ENCODE data around the gene PLCL2. TPM values are rescaled to one million over a fixed set of nuclear protein-coding genes. Genes with fewer than 3 reads are reported as not detected.

PLCL2 gene
- total RNA-seq, 1 donor from 2014 or later = 14.9 TPM

GRCh38 chr3:17003457-17003856 lies 118.7 kb downstream of the PLCL2 start:
- Mint-ChIP-seq H3K27me3 (ENCODE audit: insufficient read depth) (no peaks in the 10 kb centered on the region), H3K4me1 (ENCODE audit: low read depth) (peaks cover 29% of the 10 kb centered on the region), H3K27ac (no peak overlapping the region), H3K36me3 (ENCODE audit: low read depth) (peaks cover 6% of the 10 kb centered on the region), H3K4me3 (no peak overlapping the region), H3K9me3 (peaks cover 15% of the 10 kb centered on the region)
- intact Hi-C loops (cut with micrococcal nuclease) = no loop called here
- no peak for DNase-seq (ENCODE audit: low spot score)

- intact Hi-C loops (cut with micrococcal nuclease) = no loop called here
- H3K27me3 Mint-ChIP-seq (ENCODE audit: insufficient read depth) = no peaks in the 10 kb centered on the region
- peaks cover 6% of the 10 kb centered on the region for H3K9me3 Mint-ChIP-seq
- peaks cover 18% of the 10 kb centered on the region for H3K4me1 Mint-ChIP-seq (ENCODE audit: low read depth)
- DNase-seq (ENCODE audit: low spot score) = no peak
- H3K36me3 Mint-ChIP-seq (ENCODE audit: low read depth) = peaks cover 7% of the 10 kb centered on the region
- H3K4me3 Mint-ChIP-seq = no peak overlapping the region
- no peak overlapping the region for H3K27ac Mint-ChIP-seq
Observed at GRCh38 chr3:17006132-17006852, 121.5 kb downstream of the PLCL2 start.

GRCh38 chr3:17007284-17007683 lies 122.5 kb downstream of the PLCL2 start:
- no peak for DNase-seq (ENCODE audit: low spot score)
- intact Hi-C loops (cut with micrococcal nuclease) = no loop called here
- H3K36me3 Mint-ChIP-seq (ENCODE audit: low read depth) = peaks cover 10% of the 10 kb centered on the region
- H3K4me1 Mint-ChIP-seq (ENCODE audit: low read depth) = peaks cover 18% of the 10 kb centered on the region
- no peaks in the 10 kb centered on the region for H3K9me3 Mint-ChIP-seq
- H3K27me3 Mint-ChIP-seq (ENCODE audit: insufficient read depth) = no peaks in the 10 kb centered on the region
- no peak overlapping the region for H3K27ac Mint-ChIP-seq
- no peak overlapping the region for H3K4me3 Mint-ChIP-seq

GRCh38 chr3:17009826-17010225 lies 125.1 kb downstream of the PLCL2 start:
- intact Hi-C loops (cut with micrococcal nuclease) = no loop called here
- no peak for DNase-seq (ENCODE audit: low spot score)
- no peaks in the 10 kb centered on the region for H3K9me3 Mint-ChIP-seq
- peaks cover 9% of the 10 kb centered on the region for H3K36me3 Mint-ChIP-seq (ENCODE audit: low read depth)
- no peak overlapping the region for H3K27ac Mint-ChIP-seq
- H3K27me3 Mint-ChIP-seq (ENCODE audit: insufficient read depth) = no peaks in the 10 kb centered on the region
- H3K4me1 Mint-ChIP-seq (ENCODE audit: low read depth) = peaks cover 16% of the 10 kb centered on the region
- H3K4me3 Mint-ChIP-seq = no peak overlapping the region

GRCh38 chr3:17011728-17012338 lies 127.1 kb downstream of the PLCL2 start:
- H3K27me3 Mint-ChIP-seq (ENCODE audit: insufficient read depth) = no peaks in the 10 kb centered on the region
- no peak overlapping the region for H3K4me3 Mint-ChIP-seq
- peaks cover 22% of the 10 kb centered on the region for H3K36me3 Mint-ChIP-seq (ENCODE audit: low read depth)
- H3K4me1 Mint-ChIP-seq (ENCODE audit: low read depth) = peaks cover 6% of the 10 kb centered on the region
- no peak for DNase-seq (ENCODE audit: low spot score)
- H3K9me3 Mint-ChIP-seq = no peaks in the 10 kb centered on the region
- intact Hi-C loops (cut with micrococcal nuclease) = no loop called here
- H3K27ac Mint-ChIP-seq = no peak overlapping the region

- H3K4me3 Mint-ChIP-seq = no peak overlapping the region
- intact Hi-C loops (cut with micrococcal nuclease) = no loop called here
- H3K27ac Mint-ChIP-seq = no peak overlapping the region
- no peak for DNase-seq (ENCODE audit: low spot score)
- no peaks in the 10 kb centered on the region for H3K9me3 Mint-ChIP-seq
- no peaks in the 10 kb centered on the region for H3K27me3 Mint-ChIP-seq (ENCODE audit: insufficient read depth)
- peaks cover 6% of the 10 kb centered on the region for H3K4me1 Mint-ChIP-seq (ENCODE audit: low read depth)
- H3K36me3 Mint-ChIP-seq (ENCODE audit: low read depth) = peaks cover 28% of the 10 kb centered on the region
Observed at GRCh38 chr3:17013050-17013449, 128.3 kb downstream of the PLCL2 start.

GRCh38 chr3:17013571-17013970 lies 128.8 kb downstream of the PLCL2 start:
- H3K27ac Mint-ChIP-seq = no peak overlapping the region
- H3K36me3 Mint-ChIP-seq (ENCODE audit: low read depth) = peaks cover 28% of the 10 kb centered on the region
- no peak for DNase-seq (ENCODE audit: low spot score)
- H3K9me3 Mint-ChIP-seq = no peaks in the 10 kb centered on the region
- H3K4me3 Mint-ChIP-seq = no peak overlapping the region
- intact Hi-C loops (cut with micrococcal nuclease) = no loop called here
- H3K4me1 Mint-ChIP-seq (ENCODE audit: low read depth) = peaks cover 6% of the 10 kb centered on the region
- no peaks in the 10 kb centered on the region for H3K27me3 Mint-ChIP-seq (ENCODE audit: insufficient read depth)

- H3K9me3 Mint-ChIP-seq = no peaks in the 10 kb centered on the region
- H3K27ac Mint-ChIP-seq = no peak overlapping the region
- no peaks in the 10 kb centered on the region for H3K27me3 Mint-ChIP-seq (ENCODE audit: insufficient read depth)
- H3K4me3 Mint-ChIP-seq = no peak overlapping the region
- no peak for DNase-seq (ENCODE audit: low spot score)
- intact Hi-C loops (cut with micrococcal nuclease) = no loop called here
- peaks cover 28% of the 10 kb centered on the region for H3K36me3 Mint-ChIP-seq (ENCODE audit: low read depth)
- peaks cover 6% of the 10 kb centered on the region for H3K4me1 Mint-ChIP-seq (ENCODE audit: low read depth)
Observed at GRCh38 chr3:17014284-17014683, 129.5 kb downstream of the PLCL2 start.

GRCh38 chr3:17014709-17015108 lies 130.0 kb downstream of the PLCL2 start:
- intact Hi-C loops (cut with micrococcal nuclease) = no loop called here
- no peak for DNase-seq (ENCODE audit: low spot score)
- Mint-ChIP-seq H3K9me3 (no peaks in the 10 kb centered on the region), H3K27me3 (ENCODE audit: insufficient read depth) (no peaks in the 10 kb centered on the region), H3K4me1 (ENCODE audit: low read depth) (peaks cover 6% of the 10 kb centered on the region), H3K36me3 (ENCODE audit: low read depth) (peaks cover 26% of the 10 kb centered on the region), H3K27ac (no peak overlapping the region), H3K4me3 (no peak overlapping the region)

GRCh38 chr3:17021614-17022013 lies 136.9 kb downstream of the PLCL2 start:
- Mint-ChIP-seq H3K36me3 (ENCODE audit: low read depth) (peaks cover 29% of the 10 kb centered on the region), H3K9me3 (no peaks in the 10 kb centered on the region), H3K27ac (no peak overlapping the region), H3K4me3 (no peak overlapping the region), H3K4me1 (ENCODE audit: low read depth) (peaks cover 58% of the 10 kb centered on the region), H3K27me3 (ENCODE audit: insufficient read depth) (no peaks in the 10 kb centered on the region)
- intact Hi-C loops (cut with micrococcal nuclease) = loop anchor here (2.0 to 10.0 kb wide), 6 partner anchors 53 to 723 kb away; partner anchors contain the start of gene TBC1D5
- DNase-seq (ENCODE audit: low spot score) = no peak

GRCh38 chr3:17023006-17023664 lies 138.4 kb downstream of the PLCL2 start:
- H3K4me3 Mint-ChIP-seq = peak overlapping the region; percentile 47
- H3K36me3 Mint-ChIP-seq (ENCODE audit: low read depth) = peaks cover 23% of the 10 kb centered on the region
- H3K27ac Mint-ChIP-seq = peak overlapping the region; percentile 75
- peak; percentile 61 for DNase-seq (ENCODE audit: low spot score)
- H3K4me1 Mint-ChIP-seq (ENCODE audit: low read depth) = peaks cover 58% of the 10 kb centered on the region
- intact Hi-C loops (cut with micrococcal nuclease) = loop anchor here (1.0 to 10.0 kb wide), 13 partner anchors 10 to 722 kb away; partner anchors contain the start of gene TBC1D5
- H3K27me3 Mint-ChIP-seq (ENCODE audit: insufficient read depth) = no peaks in the 10 kb centered on the region
- no peaks in the 10 kb centered on the region for H3K9me3 Mint-ChIP-seq

- peaks cover 1% of the 10 kb centered on the region for H3K27me3 Mint-ChIP-seq (ENCODE audit: insufficient read depth)
- no peak overlapping the region for H3K4me3 Mint-ChIP-seq
- H3K36me3 Mint-ChIP-seq (ENCODE audit: low read depth) = peaks cover 23% of the 10 kb centered on the region
- H3K4me1 Mint-ChIP-seq (ENCODE audit: low read depth) = peaks cover 76% of the 10 kb centered on the region
- DNase-seq (ENCODE audit: low spot score) = no peak
- no peaks in the 10 kb centered on the region for H3K9me3 Mint-ChIP-seq
- no peak overlapping the region for H3K27ac Mint-ChIP-seq
- intact Hi-C loops (cut with micrococcal nuclease) = loop anchor here (10.0 kb wide), 2 partner anchors 719 to 721 kb away; partner anchors contain the start of gene TBC1D5
Observed at GRCh38 chr3:17025594-17026139, 140.9 kb downstream of the PLCL2 start.

- no peak overlapping the region for H3K27ac Mint-ChIP-seq
- peaks cover 72% of the 10 kb centered on the region for H3K4me1 Mint-ChIP-seq (ENCODE audit: low read depth)
- H3K36me3 Mint-ChIP-seq (ENCODE audit: low read depth) = peaks cover 17% of the 10 kb centered on the region
- H3K4me3 Mint-ChIP-seq = no peak overlapping the region
- H3K9me3 Mint-ChIP-seq = no peaks in the 10 kb centered on the region
- H3K27me3 Mint-ChIP-seq (ENCODE audit: insufficient read depth) = peaks cover 1% of the 10 kb centered on the region
- DNase-seq (ENCODE audit: low spot score) = no peak
- intact Hi-C loops (cut with micrococcal nuclease) = loop anchor here (10.0 kb wide), 2 partner anchors 717 to 723 kb away; partner anchors contain the start of gene TBC1D5
Observed at GRCh38 chr3:17027318-17027717, 142.6 kb downstream of the PLCL2 start.

Data from activated T-helper 1 cell treated with anti-CD3 and anti-CD28 coated beads, Interleukin-12 subunit alpha, Interleukin-12 subunit beta, Interleukin-2, Interleukin-4 antibody, amounts not matched to agents 30 ng/mL and 10 ng/mL and 1 ng/mL, durations not matched to agents 14 hours and 24 hours and 36 hours (primary cell).